GM06990 (cell line): ENCODE results near the gene ZDHHC5.

Source experiments
- DNase-seq: peaks from one replicate; pipeline ENCODE4 v3.0.0-alpha.2; 2011; ENCODE audit not compliant: insufficient read length; ENCODE audit errors: extremely low read depth
- H3K27me3 ChIP-seq: replicated peaks from 2 replicates; pipeline ENCODE4 v1.6.0; 2011; ENCODE audit warnings: low read length; ENCODE audit not compliant: control insufficient read depth, insufficient read depth
- H3K36me3 ChIP-seq: 2 replicates; pipeline ENCODE4 v1.5.1; 2011; ENCODE audit warnings: low read length; ENCODE audit not compliant: control insufficient read depth, insufficient read depth
- H3K4me3 ChIP-seq: replicated peaks from 2 replicates; pipeline ENCODE4 v1.5.1; 2011; ENCODE audit warnings: low read depth, mild to moderate bottlenecking, control low read depth, low read length
- TF ChIP-seq, protein P1 (sequence below): IDR thresholded peaks from 2 replicates; pipeline ENCODE4 v1.5.1; 2011; ENCODE audit warnings: low read length, control low read depth, mild to moderate bottlenecking, inconsistent platforms; ENCODE audit not compliant: insufficient read depth, poor library complexity, severe bottlenecking

Gene ZDHHC5

DNA sequence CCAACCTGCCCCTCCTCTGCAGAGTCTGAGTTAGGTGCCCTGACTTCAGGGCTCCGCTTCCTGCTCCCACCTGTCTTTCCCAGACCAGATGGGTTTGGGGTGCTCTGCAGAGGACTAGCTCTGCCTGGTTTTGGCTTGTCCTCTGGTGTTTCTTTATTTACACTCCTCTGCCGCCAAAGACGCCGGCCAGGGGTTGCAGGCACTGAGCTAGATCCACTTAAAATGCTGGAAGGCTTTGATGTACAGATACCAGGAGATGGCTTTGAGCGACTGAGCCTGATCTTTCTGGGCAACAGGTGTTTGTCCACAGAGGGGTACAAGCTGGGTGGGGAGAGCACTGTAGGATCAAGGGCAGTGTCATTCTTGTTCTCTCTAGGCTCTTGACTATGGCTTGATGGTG, 77.3 kb downstream of the ZDHHC5 start:
- H3K27me3 ChIP-seq: no peaks in the 10 kb centered on the region
- DNase-seq: no peak
- H3K4me3 ChIP-seq: no peak overlapping the region
- peaks cover 19% of the 10 kb centered on the region for H3K36me3 ChIP-seq
- TF ChIP-seq, protein P1, sequence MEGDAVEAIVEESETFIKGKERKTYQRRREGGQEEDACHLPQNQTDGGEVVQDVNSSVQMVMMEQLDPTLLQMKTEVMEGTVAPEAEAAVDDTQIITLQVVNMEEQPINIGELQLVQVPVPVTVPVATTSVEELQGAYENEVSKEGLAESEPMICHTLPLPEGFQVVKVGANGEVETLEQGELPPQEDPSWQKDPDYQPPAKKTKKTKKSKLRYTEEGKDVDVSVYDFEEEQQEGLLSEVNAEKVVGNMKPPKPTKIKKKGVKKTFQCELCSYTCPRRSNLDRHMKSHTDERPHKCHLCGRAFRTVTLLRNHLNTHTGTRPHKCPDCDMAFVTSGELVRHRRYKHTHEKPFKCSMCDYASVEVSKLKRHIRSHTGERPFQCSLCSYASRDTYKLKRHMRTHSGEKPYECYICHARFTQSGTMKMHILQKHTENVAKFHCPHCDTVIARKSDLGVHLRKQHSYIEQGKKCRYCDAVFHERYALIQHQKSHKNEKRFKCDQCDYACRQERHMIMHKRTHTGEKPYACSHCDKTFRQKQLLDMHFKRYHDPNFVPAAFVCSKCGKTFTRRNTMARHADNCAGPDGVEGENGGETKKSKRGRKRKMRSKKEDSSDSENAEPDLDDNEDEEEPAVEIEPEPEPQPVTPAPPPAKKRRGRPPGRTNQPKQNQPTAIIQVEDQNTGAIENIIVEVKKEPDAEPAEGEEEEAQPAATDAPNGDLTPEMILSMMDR: no peak

DNA sequence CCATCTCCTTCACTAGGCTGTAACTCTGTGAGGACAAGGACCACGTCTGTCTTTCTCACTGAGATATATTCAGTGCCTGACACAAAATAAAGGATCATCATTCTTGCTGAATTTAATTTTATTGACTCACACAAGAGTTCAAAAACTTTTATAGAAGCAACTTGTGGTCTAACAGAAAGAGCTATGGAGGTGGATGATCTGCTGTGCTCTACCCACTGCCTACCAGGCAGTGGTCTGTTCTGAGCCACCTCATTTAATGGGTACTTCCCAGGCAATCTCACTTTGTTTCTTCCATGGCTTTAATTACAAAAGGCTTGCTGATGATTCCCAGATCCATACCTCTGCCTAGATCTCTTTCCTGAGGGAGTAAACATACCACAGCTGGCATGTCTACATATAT, 79.0 kb downstream of the ZDHHC5 start:
- no peaks in the 10 kb centered on the region for H3K27me3 ChIP-seq
- DNase-seq: no peak
- H3K4me3 ChIP-seq: no peak overlapping the region
- peaks cover 19% of the 10 kb centered on the region for H3K36me3 ChIP-seq
- TF ChIP-seq, protein P1: no peak
